ENCODE results near the gene CORIN. TPM values are rescaled to one million over a fixed set of nuclear protein-coding genes. Genes with fewer than 3 reads are reported as not detected.

The CORIN gene
- polyA plus RNA-seq, 3 donors, result 0.11 to 0.41 (median 0.24) TPM

GRCh38 chr4:47837094-47837907, 566 bp downstream of the CORIN start:
- no peak overlapping the region for H3K27ac ChIP-seq (ENCODE audit: low read depth, low read length)
- WGBS, 3 donors, result 1% methylated on average over 57 to 58 of the region's 58 CpGs

- H3K27ac ChIP-seq (ENCODE audit: low read depth, low read length), result no peak overlapping the region
- WGBS, 3 donors, result 0% methylated on average over 27 of the region's 27 CpGs
Measured at GRCh38 chr4:47836641-47837093, 1.2 kb downstream of the CORIN start.

GRCh38 chr4:47835494-47835893, 2.4 kb downstream of the CORIN start:
- H3K27ac ChIP-seq (ENCODE audit: low read depth, low read length), result no peak overlapping the region
- 51 to 82% (median 60%) methylated on average over 2 of the region's 2 CpGs for WGBS, 3 donors

GRCh38 chr4:47831026-47831679, 6.7 kb downstream of the CORIN start:
- no peak overlapping the region for H3K27ac ChIP-seq (ENCODE audit: low read depth, low read length)
- 59 to 71% (median 62%) methylated on average over 5 of the region's 5 CpGs for WGBS, 3 donors

GRCh38 chr4:47830265-47831025, 7.4 kb downstream of the CORIN start:
- no peak overlapping the region for H3K27ac ChIP-seq (ENCODE audit: low read depth, low read length)
- WGBS, 3 donors, result 75 to 84% (median 82%) methylated on average over 3 of the region's 3 CpGs

GRCh38 chr4:47829438-47829837, 8.4 kb downstream of the CORIN start:
- no peak overlapping the region for H3K27ac ChIP-seq (ENCODE audit: low read depth, low read length)

- WGBS, 3 donors, result 52 to 83% (median 60%) methylated on average over 2 of the region's 2 CpGs
- H3K27ac ChIP-seq (ENCODE audit: low read depth, low read length), result no peak overlapping the region
Measured at GRCh38 chr4:47827343-47828047, 10.4 kb downstream of the CORIN start.

DNA sequence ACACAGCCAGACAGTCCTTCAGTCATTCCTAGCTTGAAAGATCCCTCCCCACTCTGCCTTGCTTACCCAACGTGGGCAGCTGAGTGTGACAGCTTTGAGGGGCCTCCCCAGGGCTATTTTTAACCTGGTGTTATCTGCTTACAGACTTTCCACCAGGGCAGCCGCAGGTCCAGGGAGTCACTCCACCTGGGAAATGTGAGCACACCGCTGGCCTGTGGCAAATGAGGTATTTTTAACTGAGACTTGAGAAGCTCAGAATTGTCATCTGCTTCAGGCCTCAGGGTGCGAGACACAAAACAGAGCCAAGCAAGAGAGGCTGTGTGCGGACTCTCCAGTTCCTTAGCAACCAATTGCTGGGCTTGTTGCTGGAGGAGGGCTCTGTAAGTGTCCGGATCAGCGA, 13.0 kb downstream of the CORIN start:
- 41 to 60% (median 60%) methylated on average over 7 of the region's 7 CpGs for WGBS, 3 donors
- H3K27ac ChIP-seq (ENCODE audit: low read depth, low read length), result no peak overlapping the region

DNA sequence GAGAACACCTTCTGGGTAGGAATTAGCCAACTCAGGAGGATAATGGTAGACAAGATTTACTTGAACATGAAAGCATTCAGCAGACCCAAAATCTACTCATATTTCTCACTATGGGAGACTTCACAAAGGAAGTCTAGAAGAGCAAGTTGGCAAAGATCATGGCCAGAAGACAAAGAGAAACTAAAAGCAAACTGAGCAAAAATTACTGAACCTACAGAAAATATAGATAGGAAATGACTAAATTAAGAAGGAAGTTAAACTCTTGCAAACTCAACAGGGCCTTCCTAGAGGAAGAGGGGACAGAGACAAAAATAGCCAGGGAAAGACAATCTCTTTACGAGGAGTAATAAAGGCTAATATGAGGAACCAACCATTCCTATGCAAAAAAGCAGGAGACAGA, 18.7 kb downstream of the CORIN start:
- H3K27ac ChIP-seq (ENCODE audit: low read depth, low read length), result no peak overlapping the region
- 29 to 92% (median 38%) methylated on average over 1 of the region's 1 CpG for WGBS, 3 donors

GRCh38 chr4:47817275-47817674, 20.6 kb downstream of the CORIN start:
- H3K27ac ChIP-seq (ENCODE audit: low read depth, low read length), result no peak overlapping the region

GRCh38 chr4:47816748-47817147, 21.1 kb downstream of the CORIN start:
- 83 to 96% (median 85%) methylated on average over 2 of the region's 2 CpGs for WGBS, 3 donors
- no peak overlapping the region for H3K27ac ChIP-seq (ENCODE audit: low read depth, low read length)

DNA sequence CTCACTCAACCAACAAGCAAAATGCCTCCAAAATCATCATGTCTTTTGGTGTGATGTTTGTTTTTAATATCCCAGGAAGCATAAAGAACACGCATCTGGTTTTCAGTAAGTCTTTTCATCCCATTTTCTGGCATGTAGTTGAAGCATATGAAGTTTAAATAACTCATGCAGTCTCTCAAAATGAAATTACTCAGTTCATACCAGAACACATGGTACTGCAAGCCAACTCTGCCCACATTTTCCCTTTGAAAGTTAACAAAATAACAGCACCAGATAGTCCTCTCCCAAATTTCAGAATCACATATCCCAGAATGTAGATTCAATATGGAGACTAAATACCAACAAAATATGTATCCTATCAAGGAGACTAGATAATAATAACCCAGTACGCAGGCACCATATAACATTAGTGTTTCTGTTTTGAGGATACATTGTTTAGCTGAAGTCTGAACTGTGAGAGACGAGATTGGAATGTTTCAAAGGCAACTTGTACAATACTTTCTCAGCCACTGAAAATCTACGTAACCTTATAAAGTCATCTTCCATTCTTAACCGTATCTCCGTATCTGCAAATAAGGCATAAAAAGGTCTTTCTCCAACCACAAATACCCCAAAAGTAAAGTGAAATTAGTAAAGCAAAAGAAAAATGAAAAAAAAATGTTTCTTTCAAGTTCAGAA, 23.1 kb downstream of the CORIN start:
- no peak overlapping the region for H3K27ac ChIP-seq (ENCODE audit: low read depth, low read length)
- WGBS, 3 donors, result 83 to 88% (median 87%) methylated on average over 6 of the region's 6 CpGs

GRCh38 chr4:47809654-47810203, 28.1 kb downstream of the CORIN start:
- no peak overlapping the region for H3K27ac ChIP-seq (ENCODE audit: low read depth, low read length)
- WGBS, 3 donors, result 80 to 88% (median 87%) methylated on average over 3 of the region's 3 CpGs

DNA sequence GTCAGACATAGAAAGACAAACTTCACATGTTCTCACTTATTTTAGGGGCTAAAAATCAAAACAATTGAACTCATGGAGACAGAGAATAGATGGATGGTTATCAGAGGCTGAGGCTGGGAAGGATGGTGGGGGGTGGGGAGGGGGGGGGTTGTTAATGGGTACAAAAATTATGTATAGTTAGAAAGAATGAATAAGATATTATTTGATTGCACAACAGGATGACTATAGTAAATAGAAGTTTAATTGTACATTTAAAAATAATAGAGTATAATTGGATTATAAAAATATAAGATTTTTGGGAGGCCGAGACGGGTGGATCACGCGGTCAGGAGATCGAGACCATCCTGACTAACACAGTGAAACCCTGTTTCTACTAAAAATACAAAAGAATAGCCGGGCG, 33.3 kb downstream of the CORIN start:
- WGBS, 3 donors, result 93 to 97% (median 95%) methylated on average over 7 of the region's 7 CpGs

DNA sequence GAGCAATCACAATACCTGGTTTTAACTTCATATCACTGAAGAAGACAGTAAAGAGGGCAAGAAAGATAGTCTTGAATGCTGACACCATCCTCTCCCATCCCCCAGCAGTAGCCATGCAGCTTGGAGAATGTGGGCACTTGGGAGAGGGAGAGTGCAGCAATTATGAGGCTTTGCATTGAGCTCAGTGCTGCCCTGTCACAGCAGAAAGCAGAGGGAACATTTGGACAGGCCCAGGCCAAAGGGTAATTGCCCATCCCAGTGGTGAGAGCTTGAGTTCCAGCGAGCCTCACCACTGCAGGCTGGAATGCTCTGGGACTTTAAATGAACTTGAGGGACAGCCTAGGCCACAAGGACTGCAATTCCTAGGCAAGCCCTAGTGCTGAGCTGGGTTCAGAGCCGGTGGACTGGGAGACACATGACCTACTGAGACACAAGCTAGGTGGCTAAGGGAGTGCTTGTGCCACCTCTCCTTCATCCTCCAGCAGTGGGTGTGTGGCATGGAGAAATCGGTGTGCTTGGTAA, 36.3 kb downstream of the CORIN start:
- H3K27ac ChIP-seq (ENCODE audit: low read depth, low read length), result no peak overlapping the region
- 79 to 85% (median 85%) methylated on average over 3 of the region's 3 CpGs for WGBS, 3 donors

More for the DNA sequence above, 33.3 kb downstream of the CORIN start:
- H3K27ac ChIP-seq (ENCODE audit: low read depth, low read length), result no peak overlapping the region

DNA sequence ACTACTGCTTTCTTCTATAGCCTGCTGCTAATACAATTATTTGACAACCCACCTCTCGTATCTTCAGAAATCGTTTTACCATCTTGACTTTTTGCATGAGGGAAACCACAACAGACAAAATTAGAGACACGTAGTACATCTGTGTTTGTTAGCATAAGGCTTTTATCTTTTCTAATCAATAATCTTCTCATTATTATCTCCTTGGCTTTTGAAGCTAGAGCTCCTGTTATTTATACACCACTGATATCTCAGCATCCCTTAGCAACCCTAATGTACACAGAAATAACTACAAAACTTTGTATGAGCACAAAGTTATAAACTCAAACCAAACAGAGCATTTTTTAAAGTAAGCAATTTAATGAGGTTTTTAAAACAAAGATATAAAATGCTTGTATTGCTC, 39.7 kb downstream of the CORIN start:
- 33 to 72% (median 59%) methylated on average over 3 of the region's 3 CpGs for WGBS, 3 donors
- H3K27ac ChIP-seq (ENCODE audit: low read depth, low read length), result no peak overlapping the region

GRCh38 chr4:47791965-47792364, 45.9 kb downstream of the CORIN start:
- no peak overlapping the region for H3K27ac ChIP-seq (ENCODE audit: low read depth, low read length)
- 60 to 85% (median 65%) methylated on average over 2 of the region's 2 CpGs for WGBS, 3 donors

DNA sequence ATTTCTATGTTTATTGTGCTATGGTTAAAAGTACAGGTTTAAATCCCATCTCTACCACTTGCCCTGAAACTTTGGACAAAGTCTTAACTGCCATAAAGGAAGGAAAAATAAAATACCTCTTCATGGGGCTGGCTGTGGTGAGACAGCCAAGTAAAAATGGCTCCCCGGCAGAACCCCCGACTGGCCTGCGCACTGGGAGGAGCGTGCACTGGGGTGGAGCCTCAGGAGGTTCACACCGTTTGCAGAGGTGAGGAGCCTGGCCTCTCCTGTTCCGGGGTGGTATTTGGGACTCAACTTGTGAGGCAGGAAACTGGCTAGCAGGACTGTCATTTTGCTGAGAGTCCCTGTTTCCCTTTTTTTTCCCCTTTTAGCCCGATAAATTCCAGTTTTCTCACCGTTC, 47.8 kb downstream of the CORIN start:
- H3K27ac ChIP-seq (ENCODE audit: low read depth, low read length), result no peak overlapping the region
- 86 to 91% (median 88%) methylated on average over 8 of the region's 8 CpGs for WGBS, 3 donors

Data from adipose tissue (tissue), 3 donors.